OCI-LY1 (cell line): ENCODE data around the gene DCC.

Experiments used
- H2AFZ ChIP-seq: fragments of 200-600 bp; sonication (generic), shearing (Covaris generic); 2 replicates; pipeline ENCODE4 v1.6.0; 2014; ENCODE audit warnings: antibody characterized with exemption, mild to moderate bottlenecking, low read length
- H3F3A ChIP-seq: fragments of 200-600 bp; sonication (generic), shearing (Covaris generic); 2 replicates; pipeline ENCODE4 v1.6.0; 2014; ENCODE audit warnings: mild to moderate bottlenecking, antibody characterized with exemption, low read length, moderate library complexity; ENCODE audit not compliant: insufficient read depth
- H3K27ac ChIP-seq: fragments of 200-600 bp; sonication (generic); 2 replicates; pipeline ENCODE4 v1.5.1; 2014; ENCODE audit warnings: low read length, mixed run types, mild to moderate bottlenecking, low read depth; ENCODE audit not compliant: poor library complexity, severe bottlenecking
- H3K27me3 ChIP-seq: fragments of 200-600 bp; sonication (generic); 2 replicates; pipeline ENCODE4 v1.6.0; 2014; ENCODE audit warnings: antibody characterized with exemption, mild to moderate bottlenecking, low read length, moderate library complexity; ENCODE audit not compliant: insufficient read depth
- H3K36me3 ChIP-seq: fragments of 200-600 bp; sonication (generic); 2 replicates; pipeline ENCODE4 v1.6.1; 2014; ENCODE audit warnings: mild to moderate bottlenecking, antibody characterized with exemption, low read length, moderate library complexity, mixed read lengths; ENCODE audit not compliant: insufficient read depth
- H3K4me1 ChIP-seq: fragments of 200-600 bp; sonication (generic); 2 replicates; pipeline ENCODE4 v1.5.1; 2014; ENCODE audit warnings: mild to moderate bottlenecking, low read length, moderate library complexity; ENCODE audit not compliant: insufficient read depth, severe bottlenecking
- H3K4me2 ChIP-seq: fragments of 200-600 bp; sonication (generic), shearing (Covaris generic); 2 replicates; pipeline ENCODE4 v1.6.1; 2014; ENCODE audit warnings: low read length
- H3K4me3 ChIP-seq: fragments of 200-600 bp; sonication (generic); 2 replicates; pipeline ENCODE4 v1.5.1; 2014; ENCODE audit warnings: low read length, low read depth, mild to moderate bottlenecking, mixed read lengths; ENCODE audit not compliant: poor library complexity, severe bottlenecking
- H3K79me2 ChIP-seq: fragments of 200-600 bp; shearing (Covaris generic); 2 replicates; pipeline ENCODE4 v1.6.1; 2016; ENCODE audit warnings: mixed run types, low read length, mixed read lengths; ENCODE audit not compliant: insufficient read depth
- H3K9ac ChIP-seq: fragments of 200-600 bp; sonication (generic), shearing (Covaris generic); 2 replicates; pipeline ENCODE4 v1.6.1; 2014; ENCODE audit warnings: mild to moderate bottlenecking, low read length, mixed read lengths
- H3K9me2 ChIP-seq: fragments of 200-600 bp; sonication (generic), shearing (Covaris generic); 2 replicates; pipeline ENCODE4 v1.6.1; 2014; ENCODE audit warnings: low read depth, mild to moderate bottlenecking, low read length, mixed read lengths
- H3K9me3 ChIP-seq: fragments of 200-600 bp; shearing (Covaris generic); 2 replicates; pipeline ENCODE4 v1.6.1; 2014; ENCODE audit warnings: low read length, mixed read lengths
- H4K20me1 ChIP-seq: fragments of 200-600 bp; sonication (generic), shearing (Covaris generic); 2 replicates; pipeline ENCODE4 v1.6.0; 2016; ENCODE audit warnings: mild to moderate bottlenecking, low read length; ENCODE audit not compliant: insufficient read depth
- CTCF ChIP-seq: fragments of 200-600 bp; sonication (generic), shearing (Covaris generic); IDR thresholded peaks from 2 replicates; pipeline ENCODE4 v1.5.1; 2017; ENCODE audit warnings: mild to moderate bottlenecking, antibody characterized with exemption, low read length, moderate library complexity, mixed read lengths
- EZH2 ChIP-seq: fragments of 200-600 bp; sonication (generic), shearing (Covaris generic); IDR thresholded peaks from 2 replicates; pipeline ENCODE4 v1.8.0; 2017; ENCODE audit warnings: borderline replicate concordance, mixed run types, mild to moderate bottlenecking, antibody characterized with exemption, low read length, moderate library complexity, mixed read lengths

Gene DCC

GRCh38 chr18:52652391-52652790, 312.4 kb downstream of the DCC start:
- no peak overlapping the region for H3K4me2 ChIP-seq
- H3K9me3 ChIP-seq: no peaks in the 10 kb centered on the region
- no peak overlapping the region for H2AFZ ChIP-seq
- H3K4me1 ChIP-seq: no peaks in the 10 kb centered on the region
- no peaks in the 10 kb centered on the region for H3K27me3 ChIP-seq
- H3K9me2 ChIP-seq: no peaks in the 10 kb centered on the region
- no peak overlapping the region for H3K9ac ChIP-seq
- H3K27ac ChIP-seq: no peak overlapping the region
- no peaks in the 10 kb centered on the region for H4K20me1 ChIP-seq
- H3F3A ChIP-seq: no peaks in the 10 kb centered on the region
- TF ChIP-seq CTCF (no peak), EZH2 (no peak)
- no peaks in the 10 kb centered on the region for H3K36me3 ChIP-seq
- no peak overlapping the region for H3K4me3 ChIP-seq
- H3K79me2 ChIP-seq: no peaks in the 10 kb centered on the region

- Histone ChIP-seq H3K4me1 (no peaks in the 10 kb centered on the region), H3K27me3 (no peaks in the 10 kb centered on the region), H3K27ac (no peak overlapping the region), H3K36me3 (no peaks in the 10 kb centered on the region), H2AFZ (no peak overlapping the region), H4K20me1 (no peaks in the 10 kb centered on the region), H3F3A (no peaks in the 10 kb centered on the region), H3K4me3 (no peak overlapping the region), H3K9me2 (no peaks in the 10 kb centered on the region), H3K9me3 (no peaks in the 10 kb centered on the region), H3K4me2 (no peak overlapping the region), H3K79me2 (no peaks in the 10 kb centered on the region), H3K9ac (no peak overlapping the region)
- TF ChIP-seq CTCF: no peak
- TF ChIP-seq EZH2: no peak
These were observed 317.2 kb downstream of the DCC start for GRCh38 chr18:52657043-52657805.

GRCh38 chr18:52667463-52668065, 327.6 kb downstream of the DCC start:
- Histone ChIP-seq H3K4me1 (no peaks in the 10 kb centered on the region), H3K4me2 (no peak overlapping the region), H2AFZ (no peak overlapping the region), H3K79me2 (no peaks in the 10 kb centered on the region), H3K9me3 (no peaks in the 10 kb centered on the region), H4K20me1 (no peaks in the 10 kb centered on the region), H3K27me3 (no peaks in the 10 kb centered on the region), H3K9me2 (no peaks in the 10 kb centered on the region), H3F3A (no peaks in the 10 kb centered on the region), H3K36me3 (no peaks in the 10 kb centered on the region), H3K9ac (no peak overlapping the region), H3K4me3 (no peak overlapping the region), H3K27ac (no peak overlapping the region)
- no peak for TF ChIP-seq CTCF
